Common myeloid progenitor, CD34-positive (primary cell): ENCODE results near the gene IFNA10.
A peak's percentile ranks its signal among the peaks of the same experiment; 100 is the strongest.
"Not testable (repeated sequence)": the region's sequence is repeated elsewhere in the genome, so short reads cannot be mapped to it uniquely, and the experiment has no call there.

Experiments used
- CTCF ChIA-PET: fragments of 350-600 bp; sonication (Branson Sonifier 250); formaldehyde crosslinking; loops from one replicate; lab custom pipeline; 2021; ENCODE audit warnings: antibody characterized with exemption; lab: Charles Lee
- POLR2A ChIA-PET: fragments of 350-600 bp; sonication (Branson Sonifier 250); formaldehyde crosslinking; loops from one replicate; lab custom pipeline; 2021; ENCODE audit warnings: antibody characterized with exemption; lab: Charles Lee
- DNase-seq, 3 donors: peaks; one replicate each; pipeline versions ENCODE4 v3.0.0 to v3.0.0-alpha.2; 2013
- H3K27ac ChIP-seq, 2 experiments: 1 replicate in 1 of 2; 2 replicates in 1 of 2; pipeline ENCODE4 v1.7.0; 2013; ENCODE audit warnings: inconsistent platforms in 2 of 2, low read length in 2 of 2, mild to moderate bottlenecking in 2 of 2, low read depth in 1 of 2, moderate library complexity in 1 of 2; ENCODE audit not compliant: severe bottlenecking in 2 of 2, insufficient read depth in 1 of 2, poor library complexity in 1 of 2
- H3K27me3 ChIP-seq, 5 experiments: replicated peaks in 2 of 5; 1 replicate in 3 of 5; 2 replicates in 2 of 5; pipeline versions ENCODE4 v1.6.1 to v1.7.0; 2013; ENCODE audit warnings: low read length in 4 of 5, mild to moderate bottlenecking in 2 of 5, moderate library complexity in 2 of 5, inconsistent platforms in 1 of 5; ENCODE audit not compliant: insufficient read depth in 5 of 5, control insufficient read depth in 4 of 5
- H3K36me3 ChIP-seq, 4 experiments: 1 replicate in 2 of 4; 2 replicates in 2 of 4; pipeline versions ENCODE4 v1.6.1 to v1.7.0; 2013; ENCODE audit warnings: low read length in 3 of 4, control low read depth in 1 of 4, mild to moderate bottlenecking in 1 of 4; ENCODE audit not compliant: control insufficient read depth in 4 of 4, insufficient read depth in 4 of 4
- H3K4me1 ChIP-seq, 4 experiments: 1 replicate in 3 of 4; 2 replicates in 1 of 4; pipeline versions ENCODE4 v1.6.1 to v1.7.1; 2013; ENCODE audit warnings: low read length in 3 of 4, mild to moderate bottlenecking in 3 of 4, control low read depth in 1 of 4, inconsistent platforms in 1 of 4, moderate library complexity in 1 of 4; ENCODE audit not compliant: control insufficient read depth in 4 of 4, insufficient read depth in 4 of 4; ENCODE audit errors: control extremely low read depth in 1 of 4
- H3K4me3 ChIP-seq, 7 experiments: 1 replicate in 4 of 7; 2 replicates in 3 of 7; pipeline versions ENCODE4 v1.5.1 to v1.7.0; 2013; ENCODE audit warnings: mild to moderate bottlenecking in 7 of 7, low read length in 6 of 7, moderate library complexity in 6 of 7, inconsistent platforms in 2 of 7, low read depth in 2 of 7, control low read depth in 1 of 7; ENCODE audit not compliant: insufficient read depth in 4 of 7, control insufficient read depth in 1 of 7; ENCODE audit errors: extremely low read depth in 1 of 7
- H3K9me3 ChIP-seq, 5 experiments: 1 replicate in 4 of 5; 2 replicates in 1 of 5; pipeline versions ENCODE4 v1.6.1 to v1.7.1; 2013; ENCODE audit warnings: low read length in 4 of 5, mild to moderate bottlenecking in 2 of 5, inconsistent platforms in 1 of 5, low read depth in 1 of 5, moderate library complexity in 1 of 5; ENCODE audit not compliant: control insufficient read depth in 4 of 5, insufficient read depth in 2 of 5; ENCODE audit errors: control extremely low read depth in 1 of 5
- WGBS: methylation state at CpG from one replicate; pipeline ENCODE4 v1.1.5; 2013; ENCODE audit not compliant: insufficient coverage; 5-methylcytosine and 5-hydroxymethylcytosine counted together

The IFNA10 gene

GRCh38 chr9:21217211-21217610, 10.3 kb upstream of the IFNA10 start, which contains the start of gene IFNA16:
Gene IFNA16, minus strand, starts transcription at chr9:21217311. Its CDS starts 6 bp downstream, at chr9:21217305.
- H3K9me3 ChIP-seq, CTCF ChIA-PET, H3K27ac ChIP-seq, H3K27me3 ChIP-seq, H3K4me3 ChIP-seq, H3K36me3 ChIP-seq, POLR2A ChIA-PET, H3K4me1 ChIP-seq, DNase-seq: not testable (repeated sequence)
- WGBS: no CpG with 5 or more reads among the region's 1 CpG

DNA sequence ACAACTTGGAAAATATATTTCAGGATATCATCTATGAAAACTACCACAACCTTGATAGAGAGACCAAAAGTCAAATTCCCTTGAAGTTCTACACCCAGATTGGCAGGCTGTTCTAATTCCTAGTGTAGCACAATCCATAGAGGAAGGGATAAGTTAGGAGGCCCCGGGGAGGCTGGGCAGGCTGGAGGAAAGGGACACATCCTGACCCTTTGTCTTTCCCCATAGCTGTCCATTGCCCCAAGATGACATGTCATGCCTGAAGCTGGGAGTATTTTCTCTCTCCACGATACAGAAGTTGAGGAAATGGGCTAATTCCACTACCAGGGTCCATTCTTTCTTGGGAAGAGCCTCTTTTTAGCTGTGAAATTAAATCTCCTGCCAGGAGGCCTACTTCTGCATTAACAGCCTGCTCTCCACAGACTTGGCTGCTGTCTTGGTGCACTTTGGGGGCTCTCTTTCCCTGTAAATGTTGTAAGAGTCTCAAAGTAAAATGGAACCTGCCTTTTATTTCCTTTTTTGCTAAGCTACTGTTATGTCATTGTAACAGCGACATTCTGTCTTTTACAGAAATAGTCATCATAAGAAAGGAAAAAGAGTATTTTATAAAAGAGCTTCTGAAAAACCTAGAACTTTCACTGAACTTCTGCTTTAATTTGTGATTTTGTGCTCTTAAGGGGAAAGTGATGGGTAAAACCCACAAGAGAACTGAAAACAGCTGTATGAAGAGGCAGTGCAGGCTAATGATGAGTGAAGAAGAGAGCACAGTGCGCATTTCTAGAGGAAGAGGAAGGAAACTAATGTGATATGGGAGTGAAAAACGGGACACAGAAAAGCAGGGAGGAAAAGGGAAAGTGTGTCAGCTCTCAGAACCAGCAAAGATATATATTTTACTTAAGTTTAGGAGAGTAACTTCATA, 6.7 kb upstream of the IFNA10 start:
- WGBS: 75% methylated on average over 1 of the region's 5 CpGs
- H3K27me3 ChIP-seq, POLR2A ChIA-PET, H3K9me3 ChIP-seq, H3K36me3 ChIP-seq, H3K27ac ChIP-seq, H3K4me1 ChIP-seq: not testable (repeated sequence)
- DNase-seq: peak; percentile 24 to 62 (median 59)
- H3K4me3 ChIP-seq: peak overlapping the region in 1 of 7 experiments; percentile 42
- CTCF ChIA-PET: interaction anchor here (0.5 to 1.6 kb wide), 7 partner anchors 10 to 238 kb away, joined by 3 to 5 read pairs (median 3); no protein-coding TSS in a partner anchor

DNA sequence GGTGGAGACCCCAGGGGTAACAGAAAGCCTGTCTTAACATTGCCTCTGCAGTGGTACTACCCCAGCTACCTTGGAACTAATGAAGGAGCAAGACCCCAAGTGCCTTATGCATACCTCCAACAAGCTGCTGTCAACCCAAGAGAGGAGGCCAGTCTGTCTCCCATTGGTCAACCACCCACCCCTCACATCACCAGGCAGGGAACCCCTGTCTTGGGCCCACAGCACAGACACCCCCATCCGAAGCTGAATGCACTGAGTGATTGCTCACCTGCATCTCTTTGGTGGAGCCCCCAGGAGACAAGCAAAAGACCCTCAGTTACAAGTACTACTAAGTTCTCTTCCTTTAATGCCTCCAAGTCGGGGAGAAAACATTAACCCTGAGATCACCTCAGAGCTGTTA, 5.2 kb upstream of the IFNA10 start:
- H3K9me3 ChIP-seq, H3K27me3 ChIP-seq, H3K4me3 ChIP-seq, H3K36me3 ChIP-seq, POLR2A ChIA-PET, DNase-seq, H3K27ac ChIP-seq, H3K4me1 ChIP-seq: not testable (repeated sequence)
- WGBS: 100% methylated on average over 1 of the region's 2 CpGs
- CTCF ChIA-PET: interaction anchor here (0.6 to 2.4 kb wide), 5 partner anchors 8 to 101 kb away, joined by 3 to 5 read pairs (median 5); no protein-coding TSS in a partner anchor

GRCh38 chr9:21210782-21211181, 3.8 kb upstream of the IFNA10 start:
- DNase-seq, H3K9me3 ChIP-seq, H3K27ac ChIP-seq, H3K4me1 ChIP-seq, H3K36me3 ChIP-seq, H3K27me3 ChIP-seq, POLR2A ChIA-PET, H3K4me3 ChIP-seq: not testable (repeated sequence)
- WGBS: no CpG with 5 or more reads among the region's 2 CpGs
- CTCF ChIA-PET: interaction anchor here (1.0 to 2.4 kb wide), 3 partner anchors 8 to 31 kb away, joined by 3 to 5 read pairs (median 4); partner anchors contain the start of gene IFNA7

- no peaks in the 10 kb centered on the region for H3K36me3 ChIP-seq
Measured at GRCh38 chr9:21210311-21210710, 3.4 kb upstream of the IFNA10 start.

GRCh38 chr9:21205204-21205603, 1.7 kb downstream of the IFNA10 start:
- no peaks in the 10 kb centered on the region for H3K27me3 ChIP-seq
- CTCF ChIA-PET: no interaction called here
- H3K27ac ChIP-seq: no peak overlapping the region
- POLR2A ChIA-PET: no interaction called here
- H3K36me3 ChIP-seq: no peaks in the 10 kb centered on the region
- no peaks in the 10 kb centered on the region for H3K4me1 ChIP-seq
- no peak for DNase-seq
- no peaks in the 10 kb centered on the region for H3K9me3 ChIP-seq
- H3K4me3 ChIP-seq: no peak overlapping the region

More at GRCh38 chr9:21210311-21210710, 3.4 kb upstream of the IFNA10 start:
- no peak for DNase-seq
- ChIA-PET POLR2A (no interaction called here), CTCF (interaction anchor here (1.0 to 1.2 kb wide), 2 partner anchors 8 to 15 kb away, joined by 3 to 4 read pairs; partner anchors contain the start of gene IFNA7)
- Histone ChIP-seq H3K4me1 (no peaks in the 10 kb centered on the region), H3K27me3 (no peaks in the 10 kb centered on the region), H3K4me3 (no peak overlapping the region), H3K9me3 (no peaks in the 10 kb centered on the region), H3K27ac (no peak overlapping the region)
- 100% methylated on average over 7 of the region's 7 CpGs for WGBS

- POLR2A ChIA-PET: not testable (repeated sequence)
- CTCF ChIA-PET: interaction anchor here (1.0 to 1.6 kb wide), 3 partner anchors 8 to 115 kb away, joined by 3 read pairs; no protein-coding TSS in a partner anchor
Measured at GRCh38 chr9:21202105-21202504, 4.8 kb downstream of the IFNA10 start, which contains the start of gene IFNA7. Gene IFNA7, minus strand, starts transcription at chr9:21202205. Its CDS starts 40 bp downstream, at chr9:21202165.

More at GRCh38 chr9:21202105-21202504, 4.8 kb downstream of the IFNA10 start, which contains the start of gene IFNA7:
- H3K4me3 ChIP-seq, H3K27me3 ChIP-seq, H3K4me1 ChIP-seq, H3K27ac ChIP-seq, H3K36me3 ChIP-seq, DNase-seq, H3K9me3 ChIP-seq: not testable (repeated sequence)
- WGBS: 100% methylated on average over 1 of the region's 4 CpGs
